ENCODE data around the gene GGN.

- TF ChIP-seq POLR2A (IDR thresholded peaks at IDR 0.05; ENCODE audit: low read depth, low read length) (no peak), POLR2AphosphoS5 (IDR thresholded peaks at IDR 0.05; ENCODE audit: low read depth, low read length) (no peak)
These were observed 25.5 kb downstream of the GGN start for GRCh38 chr19:38362076-38362945.

All from GM12892 (cell line).